GM10847 (cell line): ENCODE measurements around the gene RABEP2.

ENCODE experiments used
- POLR2A ChIP-seq: IDR thresholded peaks from 2 replicates; pipeline ENCODE4 v1.6.1; 2011; ENCODE audit not compliant: insufficient read length; ENCODE audit errors: extremely low read depth

Gene RABEP2

GRCh38 chr16:28858421-28858820 is 66.6 kb downstream of the RABEP2 start:
- no peak for TF ChIP-seq POLR2A
